HG02798 (cell line): ENCODE measurements around the gene PLEKHM2.
"Not testable (repeated sequence)": the region's sequence is repeated elsewhere in the genome, so short reads cannot be mapped to it uniquely, and the experiment has no call there.

ENCODE experiments used
- ATAC-seq: cut with Tn5 transposase; IDR thresholded peaks from one replicate; pipeline ENCODE4 v1.9.1; 2021; ENCODE audit warnings: mild to moderate bottlenecking; ENCODE audit not compliant: unreplicated experiment, poor library complexity

The PLEKHM2 gene

GRCh38 chr1:15676010-15676409 lies 8.1 kb upstream of the PLEKHM2 start:
- ATAC-seq: no peak

GRCh38 chr1:15676688-15677661 lies 7.1 kb upstream of the PLEKHM2 start:
- no peak for ATAC-seq

DNA sequence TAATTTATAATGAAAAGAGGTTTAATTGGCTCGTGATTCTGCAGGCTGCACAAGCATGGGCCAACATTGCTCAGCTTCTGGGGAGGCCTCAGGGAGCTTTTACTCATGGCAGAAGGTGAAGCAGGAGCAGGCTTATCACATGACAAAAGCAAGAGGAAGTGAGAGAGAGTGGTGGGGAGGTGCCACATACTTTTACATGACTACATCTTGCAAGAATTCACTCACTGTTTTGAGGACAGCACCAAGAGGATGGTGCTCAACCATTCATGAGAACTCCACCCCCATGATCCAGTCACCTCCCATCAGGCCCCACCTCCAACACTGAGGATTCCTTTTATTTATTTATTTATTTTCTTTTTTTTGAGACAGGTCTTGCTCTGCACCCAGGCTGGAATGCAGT lies 5.5 kb upstream of the PLEKHM2 start:
- no peak for ATAC-seq

- no peak for ATAC-seq
Observed at GRCh38 chr1:15680131-15680530, 4.0 kb upstream of the PLEKHM2 start.

DNA sequence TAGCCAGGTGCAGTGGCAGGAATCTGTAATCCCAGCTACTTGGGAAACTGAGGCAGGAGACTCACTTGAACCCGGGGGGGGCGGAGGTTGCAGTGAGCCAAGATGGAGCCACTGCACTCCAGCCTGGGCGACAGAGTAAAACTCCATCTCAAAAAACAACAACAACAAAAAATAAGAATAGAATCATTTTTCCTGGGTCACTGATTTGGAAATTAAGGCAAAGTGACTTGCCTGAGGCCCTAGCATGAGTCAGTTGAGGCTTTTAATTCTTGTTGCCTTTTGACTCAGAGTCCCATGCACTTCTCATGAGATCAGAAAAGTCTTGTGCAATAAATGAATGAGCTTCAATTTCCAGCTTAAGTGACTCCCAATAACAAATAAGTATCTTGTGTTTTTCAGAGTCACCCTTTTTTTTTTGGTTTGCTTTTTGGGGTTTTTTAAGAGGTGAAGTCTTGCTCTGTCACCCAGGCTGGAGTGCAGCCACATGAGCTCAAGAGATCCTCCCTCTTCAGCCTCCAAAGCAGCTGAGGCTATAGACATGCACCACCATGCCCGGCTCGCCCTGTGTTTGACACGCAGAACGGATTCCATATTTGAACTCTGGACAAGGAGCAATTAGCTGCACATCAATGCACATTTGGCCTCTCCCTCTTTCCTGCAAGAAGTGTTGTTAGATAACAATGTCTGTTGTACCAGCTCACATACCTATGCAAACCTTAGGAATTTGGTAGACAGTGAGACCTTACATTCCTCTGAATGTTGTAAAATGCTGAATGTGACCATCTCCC lies 3.4 kb upstream of the PLEKHM2 start:
- no peak for ATAC-seq

- ATAC-seq: no peak
Observed at GRCh38 chr1:15681349-15682292, 2.5 kb upstream of the PLEKHM2 start.

GRCh38 chr1:15682936-15683341 lies 1.2 kb upstream of the PLEKHM2 start:
- ATAC-seq: no peak

- ATAC-seq: no peak
Observed at GRCh38 chr1:15683345-15684039, 628 bp upstream of the PLEKHM2 start.

DNA sequence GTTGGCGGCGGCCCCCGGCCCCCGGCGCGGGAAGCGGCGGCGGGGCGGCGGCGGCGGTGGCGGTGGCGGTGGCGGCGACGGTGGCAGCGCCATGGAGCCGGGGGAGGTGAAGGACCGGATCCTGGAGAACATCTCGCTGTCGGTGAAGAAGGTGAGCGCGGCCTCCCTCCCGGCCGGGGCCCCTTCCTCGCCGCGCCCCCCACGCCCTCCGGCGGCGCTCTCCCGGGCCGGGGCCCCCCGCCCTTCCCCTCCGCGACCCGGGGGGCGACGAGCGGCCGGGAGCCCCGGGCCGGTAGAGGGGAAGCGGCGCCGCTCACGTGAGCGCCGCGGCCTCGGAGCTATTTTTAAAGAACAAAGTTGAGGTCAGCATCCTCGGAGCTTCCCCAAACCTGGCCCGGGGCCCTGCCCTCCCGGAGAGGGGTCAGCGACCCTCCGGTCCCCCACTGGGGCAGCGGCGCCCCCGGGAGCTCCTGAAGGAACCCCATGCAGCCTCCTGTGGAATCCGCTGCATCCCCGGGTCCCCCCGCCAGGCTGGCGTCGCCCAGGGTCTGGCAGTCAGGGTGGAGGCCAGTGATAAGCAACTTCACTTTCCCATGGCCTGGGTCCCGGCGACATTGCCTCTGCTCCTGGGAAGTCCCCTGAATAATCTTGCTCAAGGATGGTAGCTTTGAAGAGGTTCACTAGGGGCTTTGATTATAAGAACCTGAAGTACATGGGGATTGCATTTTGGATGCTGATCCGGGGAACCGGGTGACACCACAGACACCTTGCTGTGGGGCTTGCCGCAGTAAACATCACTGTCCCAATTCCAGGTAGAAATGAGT lies 560 bp downstream of the PLEKHM2 start:
- peak; percentile 26 for ATAC-seq

DNA sequence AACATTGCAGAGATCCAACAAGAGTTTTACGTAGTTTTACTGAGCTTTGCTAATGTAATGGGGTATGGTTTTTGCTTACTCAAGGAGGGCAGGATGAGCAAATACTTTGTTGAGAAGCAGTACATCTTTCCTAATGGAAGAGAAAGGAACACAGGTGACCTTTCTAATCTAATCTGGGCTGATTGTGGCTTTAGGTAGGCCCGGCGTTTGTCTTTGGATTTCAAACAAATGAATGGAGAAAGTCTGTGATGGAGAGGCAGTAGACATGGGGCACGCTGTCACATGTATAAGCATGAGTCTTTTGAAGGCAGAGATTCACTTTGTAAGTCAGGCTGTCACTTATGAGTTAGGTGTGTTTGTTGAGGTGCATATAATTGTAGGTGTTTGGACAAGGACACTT lies 1.7 kb downstream of the PLEKHM2 start:
- no peak for ATAC-seq

- ATAC-seq: no peak
Observed at GRCh38 chr1:15687446-15687845, 3.3 kb downstream of the PLEKHM2 start.

GRCh38 chr1:15690317-15690716 lies 6.2 kb downstream of the PLEKHM2 start:
- no peak for ATAC-seq

- ATAC-seq: no peak
Observed at GRCh38 chr1:15691434-15692032, 7.4 kb downstream of the PLEKHM2 start.

- ATAC-seq: no peak
Observed at GRCh38 chr1:15692121-15692682, 8.1 kb downstream of the PLEKHM2 start.

DNA sequence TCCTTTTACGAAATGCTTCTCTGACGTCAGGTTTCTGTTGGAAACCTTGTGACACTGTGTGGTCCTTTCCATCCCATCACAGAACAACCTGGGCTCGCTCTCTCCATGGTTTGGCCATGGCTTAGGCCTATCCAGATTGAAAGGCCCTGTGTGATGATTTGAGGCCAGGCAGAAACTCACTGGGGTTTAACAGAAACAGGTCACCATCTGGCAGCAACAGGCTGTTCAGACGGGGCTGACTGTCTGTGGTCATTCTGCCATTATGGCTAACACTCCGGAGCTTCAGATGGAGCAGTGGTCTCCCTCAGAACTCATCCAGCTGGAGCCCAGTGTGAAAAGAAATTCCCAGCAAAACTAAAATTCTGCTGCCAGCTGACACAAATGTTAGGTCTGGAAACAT lies 9.3 kb downstream of the PLEKHM2 start:
- no peak for ATAC-seq

DNA sequence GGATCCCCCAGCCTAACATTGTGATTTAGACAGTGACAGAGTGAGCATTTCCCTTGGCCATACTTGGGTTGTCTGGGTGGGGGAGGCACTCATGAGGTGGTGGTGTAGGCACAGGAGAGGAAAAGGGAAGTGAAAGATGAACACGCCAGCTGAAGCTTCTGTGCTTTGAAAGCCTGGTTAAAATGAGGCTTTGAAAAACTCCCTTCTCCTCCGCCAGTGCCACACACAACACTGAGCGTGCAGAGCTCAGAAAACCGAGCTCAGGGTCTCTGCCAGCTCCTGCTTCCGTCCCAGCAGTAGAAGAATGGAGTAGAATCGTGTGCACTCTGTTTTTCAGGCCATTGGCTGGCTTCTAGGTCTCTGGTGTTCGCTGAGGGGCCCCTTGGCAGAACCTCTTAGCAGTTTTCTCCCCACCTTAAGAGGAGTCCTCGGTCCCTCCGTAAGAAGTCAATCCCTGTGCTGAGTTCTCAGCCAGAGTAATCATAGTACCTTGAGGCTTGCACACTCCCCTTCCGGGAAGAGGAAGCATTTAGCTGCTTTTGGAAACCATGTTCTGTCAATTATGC lies 12.9 kb downstream of the PLEKHM2 start:
- peak; percentile 91 for ATAC-seq

DNA sequence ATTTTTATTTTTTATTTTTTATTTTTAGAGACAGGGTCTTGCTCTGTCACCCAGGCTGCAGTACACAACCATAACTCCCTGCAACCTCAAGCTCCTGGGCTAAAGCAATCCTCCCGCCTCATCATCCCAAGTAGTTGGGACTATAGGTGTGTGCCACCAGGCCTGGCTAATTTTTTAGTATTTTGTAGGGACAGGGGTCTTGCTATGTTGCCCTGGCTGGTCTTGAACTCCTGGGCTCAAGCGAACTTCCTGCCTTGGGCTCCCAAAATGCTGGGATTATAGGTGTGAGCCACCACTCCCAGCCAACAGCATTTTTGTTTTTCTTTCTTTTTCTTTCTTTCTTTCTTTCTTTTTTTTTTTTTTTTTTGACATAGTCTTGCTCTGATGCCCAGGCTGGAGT lies 14.1 kb downstream of the PLEKHM2 start:
- no peak for ATAC-seq

- ATAC-seq: not testable (repeated sequence)
Observed at GRCh38 chr1:15699321-15699720, 15.2 kb downstream of the PLEKHM2 start.
